Vagina (tissue), 2 donors: ENCODE data around the gene NIPAL3.

ENCODE experiments used
- CTCF ChIP-seq, 3 experiments: fragments of 450-650 bp in 2 of 3; fragments of 200-600 bp in 1 of 3; sonication (generic) in 1 of 3; IDR thresholded peaks; one replicate each; pipeline ENCODE4 v1.5.1; 2017 to 2019; ENCODE audit warnings: antibody characterized with exemption in 3 of 3, mild to moderate bottlenecking in 2 of 3, moderate library complexity in 2 of 3
- POLR2AphosphoS5 ChIP-seq, 2 donors: sonication (generic); formaldehyde crosslinking; IDR thresholded peaks; one replicate each; pipeline ENCODE4 v1.9.0; 2017; ENCODE audit warnings: antibody characterized with exemption in 2 of 2, mild to moderate bottlenecking in 2 of 2, low read depth in 1 of 2; ENCODE audit not compliant: insufficient read depth in 1 of 2

GRCh38 chr1:24450316-24450715 lies 34.7 kb downstream of the NIPAL3 start:
- TF ChIP-seq CTCF (IDR thresholded peaks at IDR 0.05) (no peak), POLR2AphosphoS5 (IDR thresholded peaks at IDR 0.05; ENCODE audit: insufficient read depth in 1 of 2, low read depth in 1 of 2) (no peak)
